Adrenal gland (tissue), 5 donors: ENCODE data around the gene ACOD1.

Experiments used
- CTCF ChIP-seq, 6 experiments: fragments of 450-650 bp in 4 of 6; fragments of 200-600 bp in 2 of 6; sonication (generic) in 1 of 6; IDR thresholded peaks; 1 replicate in 5 of 6; 2 replicates in 1 of 6; pipeline versions ENCODE4 v1.5.1 to v1.8.0; 2016 to 2021; ENCODE audit warnings: antibody characterized with exemption in 6 of 6, mild to moderate bottlenecking in 2 of 6, moderate library complexity in 1 of 6
- POLR2A ChIP-seq, 2 donors: fragments of 450-650 bp; IDR thresholded peaks; one replicate each; pipeline ENCODE4 v1.6.1; 2017; ENCODE audit warnings: antibody characterized with exemption in 2 of 2, mild to moderate bottlenecking in 2 of 2, moderate library complexity in 1 of 2
- donor health status: DM: no; HTN: no; CAD: no.

- TF ChIP-seq CTCF (IDR thresholded peaks at IDR 0.05), result no peak
- TF ChIP-seq POLR2A (IDR thresholded peaks at IDR 0.05), result no peak
These were observed 44.3 kb downstream of the ACOD1 start for GRCh38 chr13:76992548-76993001.
